HG02571 (cell line): ENCODE data around the gene SVBP.

Experiments used
- ATAC-seq: cut with Tn5 transposase; IDR thresholded peaks from one replicate; pipeline ENCODE4 v1.9.1; 2021; ENCODE audit warnings: mild to moderate bottlenecking, moderate library complexity; ENCODE audit not compliant: unreplicated experiment

Gene SVBP

GRCh38 chr1:42765832-42766740 is 51.1 kb downstream of the SVBP start:
- peak; percentile 38 for ATAC-seq

- ATAC-seq, result no peak
Measured at GRCh38 chr1:42765269-42765668, 51.9 kb downstream of the SVBP start.

DNA sequence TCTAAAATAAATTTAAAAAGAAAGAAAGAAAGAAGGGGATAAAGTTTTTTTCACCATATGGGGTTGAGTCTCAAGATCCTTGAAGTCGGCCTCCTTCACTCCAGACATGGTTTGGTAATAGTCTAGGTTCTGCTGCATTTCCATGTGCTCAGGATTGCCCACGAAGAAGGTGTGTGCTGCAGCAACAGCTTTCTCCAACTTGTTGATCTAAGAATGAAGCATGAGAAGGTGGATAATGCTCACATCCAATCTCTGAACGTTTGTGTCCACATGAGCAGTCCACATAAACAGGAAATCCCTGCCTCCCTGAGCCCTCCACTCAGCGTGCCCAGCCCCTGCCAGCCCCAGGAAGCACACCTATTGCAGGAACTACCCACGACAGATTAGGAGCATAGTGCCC is 54.9 kb downstream of the SVBP start:
- ATAC-seq, result no peak

GRCh38 chr1:42761567-42761966 is 55.6 kb downstream of the SVBP start:
- no peak for ATAC-seq

DNA sequence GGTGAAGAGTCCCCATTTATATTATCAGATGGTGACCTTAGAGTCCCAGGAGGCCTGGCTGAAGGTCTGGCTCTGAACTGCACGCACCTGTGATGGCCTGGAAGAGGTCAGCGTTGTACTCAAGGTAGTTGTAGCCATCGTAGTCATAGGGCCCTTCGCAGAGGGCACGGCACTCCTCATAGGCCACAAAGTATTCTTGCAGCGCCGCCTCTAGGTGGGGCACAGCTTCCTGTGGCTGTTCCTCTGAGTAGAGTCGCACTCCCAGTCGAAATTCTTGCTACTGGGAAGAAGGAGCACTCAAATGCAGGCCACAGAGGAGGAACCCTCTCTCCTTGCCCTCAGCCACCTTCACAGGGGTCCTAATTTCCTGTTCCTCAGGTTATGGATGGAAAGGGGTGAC is 58.1 kb downstream of the SVBP start:
- ATAC-seq, result no peak

DNA sequence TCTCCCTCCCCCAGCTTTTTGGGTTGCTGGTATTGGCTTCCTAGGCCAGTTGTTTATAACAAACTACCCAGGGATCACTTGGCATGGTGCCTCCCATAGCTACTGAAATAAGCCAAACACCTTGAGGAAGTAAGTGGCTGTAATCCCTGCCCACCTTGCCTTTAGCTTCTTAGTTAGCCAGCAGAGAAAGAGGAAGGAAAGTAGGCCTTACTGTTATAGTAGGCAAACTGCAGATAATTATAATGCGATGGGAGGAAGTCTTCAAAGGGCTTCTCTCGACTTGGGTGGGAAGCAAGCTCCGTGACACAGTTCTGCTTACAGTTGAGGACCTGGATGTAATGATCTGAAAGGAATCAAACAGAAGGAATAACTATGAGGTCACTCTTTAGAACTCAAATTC is 58.6 kb downstream of the SVBP start:
- no peak for ATAC-seq

GRCh38 chr1:42757892-42758275 is 59.3 kb downstream of the SVBP start:
- ATAC-seq, result no peak
